Liver (tissue), 9 donors: Measurements from ENCODE around the gene MAP4K3. TPM values are rescaled to one million over a fixed set of nuclear protein-coding genes. Genes with fewer than 3 reads are reported as not detected.

Experiments used
- DNase-seq: peaks from one replicate; pipeline ENCODE4 v3.0.0-alpha.2; 2017; ENCODE audit warnings: low spot score
- H3K27ac ChIP-seq, 2 donors: one replicate each; pipeline ENCODE4 v1.7.0; 2013; ENCODE audit warnings: inconsistent platforms in 2 of 2, low read length in 2 of 2, control low read depth in 1 of 2, low read depth in 1 of 2, mild to moderate bottlenecking in 1 of 2
- H3K27me3 ChIP-seq, 4 donors: one replicate each; pipeline versions ENCODE4 v1.6.1 to v1.7.0; 2013; ENCODE audit warnings: low read length in 3 of 4, inconsistent platforms in 1 of 4, mild to moderate bottlenecking in 1 of 4, moderate library complexity in 1 of 4; ENCODE audit not compliant: control insufficient read depth in 4 of 4, insufficient read depth in 4 of 4
- H3K36me3 ChIP-seq, 4 donors: one replicate each; pipeline versions ENCODE4 v1.6.1 to v1.7.0; 2013; ENCODE audit warnings: low read length in 3 of 4, mild to moderate bottlenecking in 3 of 4, low read depth in 1 of 4, moderate library complexity in 1 of 4; ENCODE audit not compliant: control insufficient read depth in 4 of 4, insufficient read depth in 3 of 4
- H3K4me1 ChIP-seq, 4 donors: one replicate each; pipeline versions ENCODE4 v1.6.1 to v1.7.0; 2013; ENCODE audit warnings: low read length in 3 of 4, mild to moderate bottlenecking in 3 of 4, moderate library complexity in 1 of 4; ENCODE audit not compliant: control insufficient read depth in 4 of 4, insufficient read depth in 4 of 4
- H3K4me3 ChIP-seq, 3 donors: one replicate each; pipeline versions ENCODE4 v1.6.1 to v1.7.0; 2013; ENCODE audit warnings: low read length in 3 of 3, control low read depth in 1 of 3, low read depth in 1 of 3, mild to moderate bottlenecking in 1 of 3
- H3K9ac ChIP-seq, 2 donors: one replicate each; pipeline ENCODE4 v1.7.0; 2013; ENCODE audit warnings: low read length in 2 of 2, mild to moderate bottlenecking in 2 of 2, moderate library complexity in 2 of 2, control low read depth in 1 of 2, low read depth in 1 of 2
- H3K9me3 ChIP-seq, 4 donors: one replicate each; pipeline versions ENCODE4 v1.6.1 to v1.7.0; 2013; ENCODE audit warnings: low read length in 3 of 4; ENCODE audit not compliant: control insufficient read depth in 4 of 4
- HNF4G ChIP-seq: IDR thresholded peaks from 2 replicates; pipeline ENCODE4 v1.6.1; 2016; ENCODE audit warnings: antibody characterized with exemption
- RAD21 ChIP-seq, 2 donors: IDR thresholded peaks; 2 replicates each; pipeline ENCODE4 v1.6.1; 2016; ENCODE audit warnings: antibody characterized with exemption in 2 of 2, mild to moderate bottlenecking in 2 of 2
- TAF1 ChIP-seq: conservative IDR thresholded peaks from 2 replicates; pipeline ENCODE4 v1.6.1; 2016; ENCODE audit warnings: antibody characterized with exemption, mild to moderate bottlenecking
- YY1 ChIP-seq: IDR thresholded peaks from 2 replicates; pipeline ENCODE4 v1.6.1; 2016; ENCODE audit warnings: antibody characterized with exemption, mild to moderate bottlenecking
- WGBS: extraction: QIAGEN DNeasy Blood & Tissue Kit; methylation state at CpG from one replicate; pipeline ENCODE4 v1.1.7; 2013; 5-methylcytosine and 5-hydroxymethylcytosine counted together
- polyA plus RNA-seq, 2 donors: library from polyadenylated mRNA; stranded (reverse) in 1 of 2; unstranded in 1 of 2; fragments of 200-250 nt in 1 of 2; fragments of >200 nt in 1 of 2; fragmentation: Nextera tagmentation in 1 of 2; extraction: Ambion mirVana in 1 of 2; gene quantifications; one replicate each; pipeline versions ENCODE4 v1.2.1 to v1.2.3, GENCODE V29; 2013 to 2015
- total RNA-seq, 2 donors: library from RNA; depleted of rRNA; stranded (reverse); fragments of >200 nt; gene quantifications; one replicate each; pipeline ENCODE4 v1.2.3, GENCODE V29; 2014
- TF ChIP-seq, protein P1 (sequence below): IDR thresholded peaks from 2 replicates; pipeline ENCODE4 v1.6.1; 2016; ENCODE audit warnings: antibody characterized with exemption, mild to moderate bottlenecking
- TF ChIP-seq, protein P2 (sequence below): IDR thresholded peaks from 2 replicates; pipeline ENCODE4 v1.6.1; 2016; ENCODE audit warnings: antibody characterized with exemption
- TF ChIP-seq, protein P3 (sequence below): IDR thresholded peaks from 2 replicates; pipeline ENCODE4 v1.6.1; 2016; ENCODE audit warnings: antibody characterized with exemption
- donor health status: healthy.
- donor health status: healthy.
- donor health status: healthy.
- donor health status: healthy.
- donor health status: healthy.

Gene MAP4K3
- total and polyA plus RNA-seq, 4 donors = 6.2 to 23.8 (median 10.9) TPM

DNA sequence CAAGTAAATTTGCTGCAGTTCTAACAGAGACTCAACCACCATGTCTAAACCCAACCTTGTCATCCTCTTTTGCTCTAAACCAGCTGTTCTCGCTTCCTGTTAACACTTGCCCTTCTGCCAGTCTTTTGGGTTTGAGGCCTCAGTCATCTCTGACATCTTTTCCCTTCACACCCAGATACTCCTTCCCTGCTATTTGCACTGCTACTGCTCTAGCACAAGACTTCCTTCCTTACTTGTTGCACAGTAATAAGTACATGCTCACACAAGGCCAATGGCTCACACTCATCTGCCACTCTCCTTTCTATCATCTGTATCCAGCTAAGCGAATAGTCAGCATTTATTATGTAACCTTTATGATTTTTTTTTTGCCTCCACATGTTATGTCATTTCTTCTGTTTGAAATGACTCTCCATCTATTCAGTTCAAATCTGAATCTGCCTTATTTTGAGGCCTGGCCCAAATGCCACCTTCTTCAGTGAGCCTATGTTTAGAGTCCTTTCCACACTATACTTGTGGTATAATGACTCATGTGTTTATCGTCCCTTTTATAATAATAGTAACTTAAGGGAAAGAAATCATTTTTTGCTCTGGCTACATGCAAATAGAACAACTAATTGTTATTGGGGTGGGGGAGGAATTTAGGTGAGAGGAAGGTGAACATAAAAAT, 170.8 kb downstream of the MAP4K3 start:
- DNase-seq = no peak
- Histone ChIP-seq H3K27ac (no peak overlapping the region), H3K4me3 (no peak overlapping the region), H3K36me3 (peaks cover 0 to 25% (median 11%) of the 10 kb centered on the region in 4 donors), H3K9me3 (no peaks in the 10 kb centered on the region), H3K4me1 (no peaks in the 10 kb centered on the region), H3K9ac (no peak overlapping the region), H3K27me3 (no peaks in the 10 kb centered on the region)
- no peak for TF ChIP-seq RAD21 (IDR thresholded peaks at IDR 0.05)
- TF ChIP-seq TAF1 = no peak
- TF ChIP-seq, protein P1, sequence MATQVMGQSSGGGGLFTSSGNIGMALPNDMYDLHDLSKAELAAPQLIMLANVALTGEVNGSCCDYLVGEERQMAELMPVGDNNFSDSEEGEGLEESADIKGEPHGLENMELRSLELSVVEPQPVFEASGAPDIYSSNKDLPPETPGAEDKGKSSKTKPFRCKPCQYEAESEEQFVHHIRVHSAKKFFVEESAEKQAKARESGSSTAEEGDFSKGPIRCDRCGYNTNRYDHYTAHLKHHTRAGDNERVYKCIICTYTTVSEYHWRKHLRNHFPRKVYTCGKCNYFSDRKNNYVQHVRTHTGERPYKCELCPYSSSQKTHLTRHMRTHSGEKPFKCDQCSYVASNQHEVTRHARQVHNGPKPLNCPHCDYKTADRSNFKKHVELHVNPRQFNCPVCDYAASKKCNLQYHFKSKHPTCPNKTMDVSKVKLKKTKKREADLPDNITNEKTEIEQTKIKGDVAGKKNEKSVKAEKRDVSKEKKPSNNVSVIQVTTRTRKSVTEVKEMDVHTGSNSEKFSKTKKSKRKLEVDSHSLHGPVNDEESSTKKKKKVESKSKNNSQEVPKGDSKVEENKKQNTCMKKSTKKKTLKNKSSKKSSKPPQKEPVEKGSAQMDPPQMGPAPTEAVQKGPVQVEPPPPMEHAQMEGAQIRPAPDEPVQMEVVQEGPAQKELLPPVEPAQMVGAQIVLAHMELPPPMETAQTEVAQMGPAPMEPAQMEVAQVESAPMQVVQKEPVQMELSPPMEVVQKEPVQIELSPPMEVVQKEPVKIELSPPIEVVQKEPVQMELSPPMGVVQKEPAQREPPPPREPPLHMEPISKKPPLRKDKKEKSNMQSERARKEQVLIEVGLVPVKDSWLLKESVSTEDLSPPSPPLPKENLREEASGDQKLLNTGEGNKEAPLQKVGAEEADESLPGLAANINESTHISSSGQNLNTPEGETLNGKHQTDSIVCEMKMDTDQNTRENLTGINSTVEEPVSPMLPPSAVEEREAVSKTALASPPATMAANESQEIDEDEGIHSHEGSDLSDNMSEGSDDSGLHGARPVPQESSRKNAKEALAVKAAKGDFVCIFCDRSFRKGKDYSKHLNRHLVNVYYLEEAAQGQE = no peak
- TF ChIP-seq, protein P2, sequence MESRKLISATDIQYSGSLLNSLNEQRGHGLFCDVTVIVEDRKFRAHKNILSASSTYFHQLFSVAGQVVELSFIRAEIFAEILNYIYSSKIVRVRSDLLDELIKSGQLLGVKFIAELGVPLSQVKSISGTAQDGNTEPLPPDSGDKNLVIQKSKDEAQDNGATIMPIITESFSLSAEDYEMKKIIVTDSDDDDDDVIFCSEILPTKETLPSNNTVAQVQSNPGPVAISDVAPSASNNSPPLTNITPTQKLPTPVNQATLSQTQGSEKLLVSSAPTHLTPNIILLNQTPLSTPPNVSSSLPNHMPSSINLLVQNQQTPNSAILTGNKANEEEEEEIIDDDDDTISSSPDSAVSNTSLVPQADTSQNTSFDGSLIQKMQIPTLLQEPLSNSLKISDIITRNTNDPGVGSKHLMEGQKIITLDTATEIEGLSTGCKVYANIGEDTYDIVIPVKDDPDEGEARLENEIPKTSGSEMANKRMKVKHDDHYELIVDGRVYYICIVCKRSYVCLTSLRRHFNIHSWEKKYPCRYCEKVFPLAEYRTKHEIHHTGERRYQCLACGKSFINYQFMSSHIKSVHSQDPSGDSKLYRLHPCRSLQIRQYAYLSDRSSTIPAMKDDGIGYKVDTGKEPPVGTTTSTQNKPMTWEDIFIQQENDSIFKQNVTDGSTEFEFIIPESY = no peak
- 91% methylated on average over 3 of the region's 3 CpGs for WGBS

DNA sequence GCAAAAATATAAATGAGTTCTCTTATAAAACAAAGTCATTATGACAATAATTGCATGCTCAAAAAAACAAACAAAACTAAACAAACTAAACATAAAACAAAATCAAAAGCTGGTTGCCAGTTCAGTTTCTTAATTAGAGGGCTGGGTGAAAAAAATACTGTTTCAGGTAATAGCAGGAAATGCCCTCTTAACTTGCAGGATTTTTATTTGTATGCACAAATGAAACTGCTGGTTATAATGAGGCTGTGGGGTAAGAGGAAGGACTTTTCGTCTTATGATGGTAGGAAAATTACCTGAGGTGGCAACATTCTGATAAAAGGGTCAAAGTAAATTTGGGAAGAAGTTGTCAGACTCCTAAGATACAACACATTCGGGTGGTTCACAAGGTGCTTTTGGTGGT, 171.8 kb downstream of the MAP4K3 start:
- Histone ChIP-seq H3K9me3 (no peaks in the 10 kb centered on the region), H3K36me3 (peaks cover 0 to 30% (median 13%) of the 10 kb centered on the region in 4 donors)

More for the DNA sequence above, 171.8 kb downstream of the MAP4K3 start:
- Histone ChIP-seq H3K4me3 (no peak overlapping the region), H3K9ac (no peak overlapping the region), H3K4me1 (no peaks in the 10 kb centered on the region), H3K27me3 (no peaks in the 10 kb centered on the region), H3K27ac (no peak overlapping the region)
- TF ChIP-seq YY1 (no peak), HNF4G (no peak)
- TF ChIP-seq, protein P1 = no peak
- TF ChIP-seq, protein P2 = no peak
- TF ChIP-seq, protein P3, sequence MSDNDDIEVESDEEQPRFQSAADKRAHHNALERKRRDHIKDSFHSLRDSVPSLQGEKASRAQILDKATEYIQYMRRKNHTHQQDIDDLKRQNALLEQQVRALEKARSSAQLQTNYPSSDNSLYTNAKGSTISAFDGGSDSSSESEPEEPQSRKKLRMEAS = no peak
- no peak for DNase-seq
- 89% methylated on average over 2 of the region's 2 CpGs for WGBS
